Thyroid gland (tissue), 4 donors: Measurements from ENCODE around the gene TAAR2.

Source experiments
- POLR2A ChIP-seq, 2 donors: fragments of 450-650 bp; IDR thresholded peaks; one replicate each; pipeline ENCODE4 v1.6.1; 2017; ENCODE audit warnings: antibody characterized with exemption in 2 of 2, mild to moderate bottlenecking in 2 of 2, moderate library complexity in 1 of 2
- TF ChIP-seq, protein P1 (sequence below), 6 experiments: fragments of 200-600 bp in 3 of 6; fragments of 450-650 bp in 3 of 6; sonication (generic) in 3 of 6; IDR thresholded peaks; one replicate each; pipeline ENCODE4 v1.5.1; 2016 to 2019; ENCODE audit warnings: antibody characterized with exemption in 6 of 6, mild to moderate bottlenecking in 2 of 6, inconsistent platforms in 1 of 6, moderate library complexity in 1 of 6

DNA sequence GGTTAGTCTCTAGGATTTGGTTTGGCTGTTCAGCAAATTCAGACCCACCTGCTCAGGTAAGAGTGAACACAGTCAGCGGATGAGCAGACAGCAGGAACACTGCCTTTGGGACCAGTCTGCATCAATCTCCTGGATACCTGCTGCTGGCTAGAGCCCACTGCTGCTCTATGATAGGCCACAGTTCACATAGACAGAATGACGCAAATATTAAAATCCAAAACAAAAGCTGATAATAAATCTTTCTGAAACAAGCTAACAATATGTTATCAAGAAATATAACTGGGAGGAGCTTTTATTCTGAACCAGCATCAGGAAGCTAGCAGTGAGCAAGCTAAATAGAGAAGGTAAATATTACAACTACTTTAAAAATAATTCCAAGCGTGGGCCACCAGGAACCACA lies 35.0 kb upstream of the TAAR2 start, which contains the start of gene TAAR1:
- TF ChIP-seq, protein P1, sequence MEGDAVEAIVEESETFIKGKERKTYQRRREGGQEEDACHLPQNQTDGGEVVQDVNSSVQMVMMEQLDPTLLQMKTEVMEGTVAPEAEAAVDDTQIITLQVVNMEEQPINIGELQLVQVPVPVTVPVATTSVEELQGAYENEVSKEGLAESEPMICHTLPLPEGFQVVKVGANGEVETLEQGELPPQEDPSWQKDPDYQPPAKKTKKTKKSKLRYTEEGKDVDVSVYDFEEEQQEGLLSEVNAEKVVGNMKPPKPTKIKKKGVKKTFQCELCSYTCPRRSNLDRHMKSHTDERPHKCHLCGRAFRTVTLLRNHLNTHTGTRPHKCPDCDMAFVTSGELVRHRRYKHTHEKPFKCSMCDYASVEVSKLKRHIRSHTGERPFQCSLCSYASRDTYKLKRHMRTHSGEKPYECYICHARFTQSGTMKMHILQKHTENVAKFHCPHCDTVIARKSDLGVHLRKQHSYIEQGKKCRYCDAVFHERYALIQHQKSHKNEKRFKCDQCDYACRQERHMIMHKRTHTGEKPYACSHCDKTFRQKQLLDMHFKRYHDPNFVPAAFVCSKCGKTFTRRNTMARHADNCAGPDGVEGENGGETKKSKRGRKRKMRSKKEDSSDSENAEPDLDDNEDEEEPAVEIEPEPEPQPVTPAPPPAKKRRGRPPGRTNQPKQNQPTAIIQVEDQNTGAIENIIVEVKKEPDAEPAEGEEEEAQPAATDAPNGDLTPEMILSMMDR (IDR thresholded peaks at IDR 0.05): no peak
- TF ChIP-seq POLR2A (IDR thresholded peaks at IDR 0.05): no peak
